ENCODE data around the gene TNFRSF9. TPM values are rescaled to one million over a fixed set of nuclear protein-coding genes. Genes with fewer than 3 reads are reported as not detected.
A peak's percentile ranks its signal among the peaks of the same experiment; 100 is the strongest.
"Not testable (repeated sequence)": the region's sequence is repeated elsewhere in the genome, so short reads cannot be mapped to it uniquely, and the experiment has no call there.

TNFRSF9 gene
- total RNA-seq, 1 donor from 2014 or later: 0.53 TPM

DNA sequence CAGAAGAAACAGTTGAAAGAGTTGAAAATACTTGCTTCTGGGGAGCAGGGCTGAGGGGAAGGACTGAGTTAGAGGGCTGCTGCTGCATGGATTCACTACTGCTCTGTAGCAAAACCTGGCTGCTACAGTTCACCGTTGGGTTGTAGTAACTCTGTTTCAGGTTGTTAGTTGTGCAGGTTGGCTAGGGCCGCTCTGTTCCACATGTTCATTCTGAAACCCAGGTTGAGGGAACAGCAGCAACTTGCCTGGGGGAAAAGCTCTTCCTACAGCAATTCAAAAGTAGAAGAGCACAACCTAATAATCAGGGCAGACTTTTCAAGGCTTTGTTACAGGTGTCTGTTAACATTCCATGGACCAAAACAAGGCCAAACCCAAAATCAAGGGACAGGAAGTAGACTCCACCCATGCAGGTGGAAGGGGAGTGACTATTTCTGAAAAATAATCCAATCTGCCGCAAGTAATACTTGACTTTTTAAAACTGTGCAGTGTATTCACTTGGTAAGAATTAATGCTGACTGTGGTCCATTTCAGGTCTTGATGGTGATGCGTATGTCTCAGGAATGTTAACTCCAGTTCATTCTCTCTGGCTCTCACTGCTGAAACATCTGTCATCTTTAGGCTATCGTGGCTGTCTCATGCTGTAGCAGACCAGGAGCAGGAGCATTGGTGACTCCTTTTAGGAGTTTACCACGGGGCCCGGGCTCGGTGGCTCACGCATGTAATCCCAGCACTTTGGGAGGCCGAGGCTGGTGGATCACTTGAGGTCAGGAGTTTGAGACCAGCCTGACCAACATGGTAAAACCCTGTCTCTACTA, 15.8 kb upstream of the TNFRSF9 start:
- peak; percentile 15 for DNase-seq (ENCODE audit: low read depth)
- TF ChIP-seq, protein P1, sequence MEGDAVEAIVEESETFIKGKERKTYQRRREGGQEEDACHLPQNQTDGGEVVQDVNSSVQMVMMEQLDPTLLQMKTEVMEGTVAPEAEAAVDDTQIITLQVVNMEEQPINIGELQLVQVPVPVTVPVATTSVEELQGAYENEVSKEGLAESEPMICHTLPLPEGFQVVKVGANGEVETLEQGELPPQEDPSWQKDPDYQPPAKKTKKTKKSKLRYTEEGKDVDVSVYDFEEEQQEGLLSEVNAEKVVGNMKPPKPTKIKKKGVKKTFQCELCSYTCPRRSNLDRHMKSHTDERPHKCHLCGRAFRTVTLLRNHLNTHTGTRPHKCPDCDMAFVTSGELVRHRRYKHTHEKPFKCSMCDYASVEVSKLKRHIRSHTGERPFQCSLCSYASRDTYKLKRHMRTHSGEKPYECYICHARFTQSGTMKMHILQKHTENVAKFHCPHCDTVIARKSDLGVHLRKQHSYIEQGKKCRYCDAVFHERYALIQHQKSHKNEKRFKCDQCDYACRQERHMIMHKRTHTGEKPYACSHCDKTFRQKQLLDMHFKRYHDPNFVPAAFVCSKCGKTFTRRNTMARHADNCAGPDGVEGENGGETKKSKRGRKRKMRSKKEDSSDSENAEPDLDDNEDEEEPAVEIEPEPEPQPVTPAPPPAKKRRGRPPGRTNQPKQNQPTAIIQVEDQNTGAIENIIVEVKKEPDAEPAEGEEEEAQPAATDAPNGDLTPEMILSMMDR (IDR thresholded peaks at IDR 0.05; ENCODE audit: insufficient read depth, low read length, severe bottlenecking): no peak
- no peaks in the 10 kb centered on the region for H3K27me3 ChIP-seq (ENCODE audit: control insufficient read depth, insufficient read depth, low read length)
- FAIRE-seq: peak; percentile 43
- no peak overlapping the region for H3K4me3 ChIP-seq (ENCODE audit: low read depth, low read length)
- no peaks in the 10 kb centered on the region for H3K36me3 ChIP-seq (ENCODE audit: control insufficient read depth, insufficient read depth, low read length)

DNA sequence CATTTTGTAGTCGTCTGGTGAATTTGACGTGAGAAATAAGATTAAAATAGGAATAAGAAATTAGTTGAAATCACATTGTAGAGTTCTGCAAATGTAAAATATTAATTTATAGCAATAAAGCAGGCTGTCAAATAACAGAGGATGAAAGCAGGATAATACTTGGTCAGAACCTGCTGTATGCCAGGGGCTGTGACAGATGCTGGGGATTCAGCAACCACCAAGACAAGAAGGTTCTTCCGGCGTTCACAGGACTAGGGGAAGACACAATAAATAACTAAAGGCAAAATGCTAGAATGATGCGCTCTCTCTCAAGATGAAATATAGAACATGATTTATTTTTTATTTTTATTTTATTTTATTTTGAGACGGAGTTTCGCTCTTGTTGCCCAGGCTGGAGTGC, 14.0 kb upstream of the TNFRSF9 start:
- FAIRE-seq (no peak), DNase-seq (ENCODE audit: low read depth) (no peak)

DNA sequence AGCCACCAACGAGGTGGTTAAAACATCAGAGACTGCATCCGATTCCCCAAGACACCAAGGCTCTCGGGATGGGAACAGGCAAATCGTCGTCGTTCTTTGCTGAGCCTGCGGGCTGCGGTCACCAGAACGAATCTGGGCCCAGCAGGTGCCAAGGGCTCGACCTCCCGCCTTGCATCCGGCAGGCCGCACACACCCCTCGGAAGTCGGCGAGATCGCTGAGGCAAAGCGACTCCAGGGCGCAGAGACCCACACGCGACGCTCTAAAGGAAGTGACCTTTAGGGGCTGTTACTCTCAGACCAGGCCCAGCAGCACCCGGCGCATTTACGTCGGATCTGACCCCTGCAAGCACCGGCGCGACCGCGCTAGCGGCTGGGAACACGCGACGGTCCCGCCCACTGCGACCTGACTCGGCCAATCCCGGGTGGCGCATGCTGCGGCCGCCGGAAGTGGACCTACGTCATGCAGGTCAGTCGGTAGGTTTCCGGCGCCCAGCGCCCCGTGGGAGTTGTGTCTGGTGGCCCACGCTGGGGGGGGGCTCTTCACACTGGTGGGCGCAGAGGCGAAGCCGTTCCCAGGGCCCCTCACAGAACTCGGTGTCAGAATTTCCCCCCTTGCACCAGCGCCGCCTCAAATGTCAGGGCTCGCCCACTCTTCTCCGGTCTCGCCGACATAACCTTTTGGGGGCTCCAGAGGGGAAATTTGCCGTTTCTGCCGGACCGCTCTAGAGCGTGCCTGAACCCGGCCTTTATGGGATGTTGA, 13.4 kb upstream of the TNFRSF9 start:
- DNase-seq (ENCODE audit: low read depth) (peak; percentile 65), FAIRE-seq (no peak)
- Histone ChIP-seq H3K4me3 (ENCODE audit: low read depth, low read length) (peak overlapping the region; percentile 52), H3K36me3 (ENCODE audit: control insufficient read depth, insufficient read depth, low read length) (no peaks in the 10 kb centered on the region), H3K27me3 (ENCODE audit: control insufficient read depth, insufficient read depth, low read length) (no peaks in the 10 kb centered on the region)
- TF ChIP-seq, protein P1 (IDR thresholded peaks at IDR 0.05; ENCODE audit: insufficient read depth, low read length, severe bottlenecking): no peak

More for the DNA sequence above, 14.0 kb upstream of the TNFRSF9 start:
- H3K36me3 ChIP-seq (ENCODE audit: control insufficient read depth, insufficient read depth, low read length): no peaks in the 10 kb centered on the region
- H3K4me3 ChIP-seq (ENCODE audit: low read depth, low read length): peak overlapping the region; percentile 52
- TF ChIP-seq, protein P1 (IDR thresholded peaks at IDR 0.05; ENCODE audit: insufficient read depth, low read length, severe bottlenecking): no peak
- no peaks in the 10 kb centered on the region for H3K27me3 ChIP-seq (ENCODE audit: control insufficient read depth, insufficient read depth, low read length)

DNA sequence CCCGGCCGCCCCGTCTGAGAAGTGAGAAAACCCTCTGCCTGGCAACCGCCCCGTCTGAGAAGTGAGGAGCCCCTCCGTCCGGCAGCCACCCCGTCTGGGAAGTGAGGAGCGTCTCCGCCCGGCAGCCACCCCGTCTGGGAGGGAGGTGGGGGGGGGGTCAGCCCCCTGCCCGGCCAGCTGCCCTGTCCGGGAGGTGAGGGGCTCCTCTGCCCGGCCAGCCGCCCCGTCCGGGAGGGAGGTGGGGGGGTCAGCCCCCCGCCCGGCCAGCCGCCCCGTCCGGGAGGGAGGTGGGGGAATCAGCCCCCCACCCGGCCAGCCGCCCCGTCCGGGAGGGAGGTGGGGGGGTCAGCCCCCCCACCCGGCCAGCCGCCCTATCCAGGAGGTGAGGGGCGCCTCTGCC, 12.2 kb upstream of the TNFRSF9 start:
- not testable (repeated sequence) for H3K36me3 ChIP-seq (ENCODE audit: control insufficient read depth, insufficient read depth, low read length); H3K27me3 ChIP-seq (ENCODE audit: control insufficient read depth, insufficient read depth, low read length); DNase-seq (ENCODE audit: low read depth); FAIRE-seq; H3K4me3 ChIP-seq (ENCODE audit: low read depth, low read length)

- TF ChIP-seq, protein P1 (IDR thresholded peaks at IDR 0.05; ENCODE audit: insufficient read depth, low read length, severe bottlenecking): no peak
- Histone ChIP-seq H3K27me3 (ENCODE audit: control insufficient read depth, insufficient read depth, low read length) (no peaks in the 10 kb centered on the region), H3K4me3 (ENCODE audit: low read depth, low read length) (no peak overlapping the region), H3K36me3 (ENCODE audit: control insufficient read depth, insufficient read depth, low read length) (no peaks in the 10 kb centered on the region)
- DNase-seq (ENCODE audit: low read depth) (peak; percentile 84), FAIRE-seq (peak; percentile 13)
Observed at GRCh38 chr1:7948960-7949359, 8.3 kb upstream of the TNFRSF9 start.

DNA sequence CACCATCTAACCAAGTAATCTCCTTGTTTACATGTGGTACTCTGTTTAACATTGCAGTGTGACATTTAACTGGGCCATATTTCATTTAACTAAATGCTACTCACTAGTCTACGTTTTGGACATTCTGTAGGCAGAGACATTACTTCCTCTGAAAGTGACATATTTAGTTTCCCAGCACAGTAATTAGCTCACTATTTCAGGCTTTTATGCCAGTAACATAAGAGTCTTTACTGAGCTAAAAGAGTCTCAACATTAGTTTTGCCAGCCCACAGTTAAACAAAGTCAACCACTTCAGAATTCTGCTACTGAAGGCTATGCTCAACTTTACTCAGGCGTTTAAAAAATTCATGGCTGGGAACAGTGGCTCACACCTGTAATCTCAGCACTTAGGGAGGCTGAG, 2.6 kb upstream of the TNFRSF9 start:
- H3K36me3 ChIP-seq (ENCODE audit: control insufficient read depth, insufficient read depth, low read length): no peaks in the 10 kb centered on the region
- TF ChIP-seq, protein P1 (IDR thresholded peaks at IDR 0.05; ENCODE audit: insufficient read depth, low read length, severe bottlenecking): no peak
- DNase-seq (ENCODE audit: low read depth): no peak
- peaks cover 9% of the 10 kb centered on the region for H3K27me3 ChIP-seq (ENCODE audit: control insufficient read depth, insufficient read depth, low read length)
- no peak overlapping the region for H3K4me3 ChIP-seq (ENCODE audit: low read depth, low read length)
- FAIRE-seq: no peak
